Neural cell (in vitro differentiated cells): ENCODE measurements around the gene GPR27. TPM values are rescaled to one million over a fixed set of nuclear protein-coding genes. Genes with fewer than 3 reads are reported as not detected.

Experiments used
- H2AFZ ChIP-seq: fragments of 200-600, 300-800 bp; sonication (generic), shearing (Covaris generic); 2 replicates; pipeline ENCODE4 v1.6.0; 2014; ENCODE audit warnings: low read depth, mild to moderate bottlenecking, antibody characterized with exemption, low read length, moderate library complexity
- H3F3A ChIP-seq: fragments of 200-600 bp; shearing (Covaris generic); 2 replicates; pipeline ENCODE4 v1.6.1; 2016; ENCODE audit warnings: mild to moderate bottlenecking, moderate library complexity, mixed read lengths, antibody characterized with exemption, low read length; ENCODE audit not compliant: insufficient read depth, poor library complexity, severe bottlenecking
- H3K27ac ChIP-seq: fragments of 200-600, 300-800 bp; sonication (generic), shearing (Covaris generic); 2 replicates; pipeline ENCODE4 v1.5.1; 2014; ENCODE audit warnings: mild to moderate bottlenecking, low read length, moderate library complexity
- H3K27me3 ChIP-seq: fragments of 300-800, 200-600 bp; sonication (generic), shearing (Covaris generic); 2 replicates; pipeline ENCODE4 v1.6.0; 2014; ENCODE audit warnings: mild to moderate bottlenecking, low read depth, low read length, moderate library complexity; ENCODE audit not compliant: insufficient read depth
- H3K36me3 ChIP-seq: fragments of 300-800, 200-600 bp; sonication (generic), shearing (Covaris generic); 2 replicates; pipeline ENCODE4 v1.5.1; 2014; ENCODE audit warnings: mild to moderate bottlenecking, antibody characterized with exemption, low read length, moderate library complexity; ENCODE audit not compliant: insufficient read depth
- H3K4me2 ChIP-seq: fragments of 300-800, 200-600 bp; sonication (generic), shearing (Covaris generic); 2 replicates; pipeline ENCODE4 v1.6.0; 2014; ENCODE audit warnings: mild to moderate bottlenecking, low read length
- H3K4me3 ChIP-seq: fragments of 300-800, 200-600 bp; sonication (generic), shearing (Covaris generic); 2 replicates; pipeline ENCODE4 v1.5.1; 2014; ENCODE audit warnings: mild to moderate bottlenecking, low read length, moderate library complexity
- H3K79me2 ChIP-seq: fragments of 200-600 bp; shearing (Covaris generic); replicated peaks from 2 replicates; pipeline ENCODE4 v1.6.0; 2014; ENCODE audit warnings: mild to moderate bottlenecking, low read length, moderate library complexity; ENCODE audit not compliant: insufficient read depth
- H3K9ac ChIP-seq: fragments of 300-800, 200-600 bp; sonication (generic), shearing (Covaris generic); 2 replicates; pipeline ENCODE4 v1.6.1; 2016; ENCODE audit warnings: mild to moderate bottlenecking, low read length, mixed read lengths
- H3K9me2 ChIP-seq: fragments of 200-600 bp; shearing (Covaris generic); 2 replicates; pipeline ENCODE4 v1.6.1; 2016; ENCODE audit warnings: mild to moderate bottlenecking, low read length, mixed read lengths; ENCODE audit not compliant: insufficient read depth
- H3K9me3 ChIP-seq: fragments of 200-600, 300-800 bp; sonication (generic), shearing (Covaris generic); 2 replicates; pipeline ENCODE4 v1.6.1; 2016; ENCODE audit warnings: mild to moderate bottlenecking, mixed run types, low read length, moderate library complexity, mixed read lengths
- H4K20me1 ChIP-seq: fragments of 200-600 bp; shearing (Covaris generic); 2 replicates; pipeline ENCODE4 v1.6.1; 2016; ENCODE audit warnings: mild to moderate bottlenecking, mixed run types; ENCODE audit not compliant: insufficient read depth
- EP300 ChIP-seq: fragments of 450-650 bp; conservative IDR thresholded peaks from 2 replicates; pipeline ENCODE4 v1.6.1; 2014; ENCODE audit warnings: antibody characterized with exemption, mild to moderate bottlenecking, moderate library complexity; ENCODE audit not compliant: poor library complexity, severe bottlenecking
- EZH2 ChIP-seq: fragments of 200-600, 300-800 bp; shearing (Covaris generic), sonication (generic); IDR thresholded peaks from 2 replicates; pipeline ENCODE4 v1.6.1; 2014; ENCODE audit warnings: antibody characterized with exemption, low read length, borderline replicate concordance, mild to moderate bottlenecking; ENCODE audit not compliant: insufficient read depth, poor library complexity, severe bottlenecking
- MXI1 ChIP-seq: fragments of 450-650 bp; conservative IDR thresholded peaks from 2 replicates; pipeline ENCODE4 v1.6.1; 2014; ENCODE audit warnings: antibody characterized with exemption, mild to moderate bottlenecking; ENCODE audit not compliant: poor library complexity, severe bottlenecking
- POLR2AphosphoS5 ChIP-seq: IDR thresholded peaks from 2 replicates; pipeline ENCODE4 v1.6.1; 2012
- RAD21 ChIP-seq: fragments of 450-650 bp; conservative IDR thresholded peaks from 2 replicates; pipeline ENCODE4 v1.6.1; 2014; ENCODE audit warnings: antibody characterized with exemption, mild to moderate bottlenecking, moderate library complexity
- SMC3 ChIP-seq: fragments of 450-650 bp; conservative IDR thresholded peaks from 2 replicates; pipeline ENCODE4 v1.6.1; 2014; ENCODE audit warnings: antibody characterized with exemption, mild to moderate bottlenecking, moderate library complexity; ENCODE audit not compliant: poor library complexity
- TAF1 ChIP-seq: IDR thresholded peaks from 2 replicates; pipeline ENCODE4 v1.6.1; 2012; ENCODE audit warnings: low read depth
- polyA plus RNA-seq: library from polyadenylated mRNA; depleted of rRNA; stranded (reverse); fragments of >200 nt; gene quantifications from 2 replicates; pipeline ENCODE4 v1.2.3, GENCODE V29; 2014
- TF ChIP-seq, protein P1 (sequence below): fragments of 450-650 bp; IDR thresholded peaks from 2 replicates; pipeline ENCODE4 v1.5.1; 2014; ENCODE audit warnings: antibody characterized with exemption, mild to moderate bottlenecking, moderate library complexity; ENCODE audit not compliant: poor library complexity, severe bottlenecking
- TF ChIP-seq, protein P2 (sequence below): IDR thresholded peaks from 2 replicates; pipeline ENCODE4 v1.6.1; 2012; ENCODE audit warnings: borderline replicate concordance

GPR27 gene
- polyA plus RNA-seq, 1 donor from 2014 or later = 69.4 TPM

- no peak overlapping the region for H3K9ac ChIP-seq
- no peaks in the 10 kb centered on the region for H3K9me3 ChIP-seq
- no peak overlapping the region for H3K4me3 ChIP-seq
- no peak overlapping the region for H3K27ac ChIP-seq
- no peaks in the 10 kb centered on the region for H3K27me3 ChIP-seq
- H4K20me1 ChIP-seq = no peaks in the 10 kb centered on the region
- no peaks in the 10 kb centered on the region for H3K9me2 ChIP-seq
- H3K36me3 ChIP-seq = no peaks in the 10 kb centered on the region
- no peak overlapping the region for H2AFZ ChIP-seq
- no peaks in the 10 kb centered on the region for H3F3A ChIP-seq
- no peak overlapping the region for H3K4me2 ChIP-seq
- TF ChIP-seq, protein P1, sequence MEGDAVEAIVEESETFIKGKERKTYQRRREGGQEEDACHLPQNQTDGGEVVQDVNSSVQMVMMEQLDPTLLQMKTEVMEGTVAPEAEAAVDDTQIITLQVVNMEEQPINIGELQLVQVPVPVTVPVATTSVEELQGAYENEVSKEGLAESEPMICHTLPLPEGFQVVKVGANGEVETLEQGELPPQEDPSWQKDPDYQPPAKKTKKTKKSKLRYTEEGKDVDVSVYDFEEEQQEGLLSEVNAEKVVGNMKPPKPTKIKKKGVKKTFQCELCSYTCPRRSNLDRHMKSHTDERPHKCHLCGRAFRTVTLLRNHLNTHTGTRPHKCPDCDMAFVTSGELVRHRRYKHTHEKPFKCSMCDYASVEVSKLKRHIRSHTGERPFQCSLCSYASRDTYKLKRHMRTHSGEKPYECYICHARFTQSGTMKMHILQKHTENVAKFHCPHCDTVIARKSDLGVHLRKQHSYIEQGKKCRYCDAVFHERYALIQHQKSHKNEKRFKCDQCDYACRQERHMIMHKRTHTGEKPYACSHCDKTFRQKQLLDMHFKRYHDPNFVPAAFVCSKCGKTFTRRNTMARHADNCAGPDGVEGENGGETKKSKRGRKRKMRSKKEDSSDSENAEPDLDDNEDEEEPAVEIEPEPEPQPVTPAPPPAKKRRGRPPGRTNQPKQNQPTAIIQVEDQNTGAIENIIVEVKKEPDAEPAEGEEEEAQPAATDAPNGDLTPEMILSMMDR = no peak
- TF ChIP-seq RAD21 = no peak
- TF ChIP-seq POLR2AphosphoS5 = no peak
- TF ChIP-seq, protein P2, sequence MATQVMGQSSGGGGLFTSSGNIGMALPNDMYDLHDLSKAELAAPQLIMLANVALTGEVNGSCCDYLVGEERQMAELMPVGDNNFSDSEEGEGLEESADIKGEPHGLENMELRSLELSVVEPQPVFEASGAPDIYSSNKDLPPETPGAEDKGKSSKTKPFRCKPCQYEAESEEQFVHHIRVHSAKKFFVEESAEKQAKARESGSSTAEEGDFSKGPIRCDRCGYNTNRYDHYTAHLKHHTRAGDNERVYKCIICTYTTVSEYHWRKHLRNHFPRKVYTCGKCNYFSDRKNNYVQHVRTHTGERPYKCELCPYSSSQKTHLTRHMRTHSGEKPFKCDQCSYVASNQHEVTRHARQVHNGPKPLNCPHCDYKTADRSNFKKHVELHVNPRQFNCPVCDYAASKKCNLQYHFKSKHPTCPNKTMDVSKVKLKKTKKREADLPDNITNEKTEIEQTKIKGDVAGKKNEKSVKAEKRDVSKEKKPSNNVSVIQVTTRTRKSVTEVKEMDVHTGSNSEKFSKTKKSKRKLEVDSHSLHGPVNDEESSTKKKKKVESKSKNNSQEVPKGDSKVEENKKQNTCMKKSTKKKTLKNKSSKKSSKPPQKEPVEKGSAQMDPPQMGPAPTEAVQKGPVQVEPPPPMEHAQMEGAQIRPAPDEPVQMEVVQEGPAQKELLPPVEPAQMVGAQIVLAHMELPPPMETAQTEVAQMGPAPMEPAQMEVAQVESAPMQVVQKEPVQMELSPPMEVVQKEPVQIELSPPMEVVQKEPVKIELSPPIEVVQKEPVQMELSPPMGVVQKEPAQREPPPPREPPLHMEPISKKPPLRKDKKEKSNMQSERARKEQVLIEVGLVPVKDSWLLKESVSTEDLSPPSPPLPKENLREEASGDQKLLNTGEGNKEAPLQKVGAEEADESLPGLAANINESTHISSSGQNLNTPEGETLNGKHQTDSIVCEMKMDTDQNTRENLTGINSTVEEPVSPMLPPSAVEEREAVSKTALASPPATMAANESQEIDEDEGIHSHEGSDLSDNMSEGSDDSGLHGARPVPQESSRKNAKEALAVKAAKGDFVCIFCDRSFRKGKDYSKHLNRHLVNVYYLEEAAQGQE = no peak
- no peak for TF ChIP-seq EZH2
- no peak for TF ChIP-seq MXI1
- no peak for TF ChIP-seq SMC3
- TF ChIP-seq TAF1 = no peak
- no peak for TF ChIP-seq EP300
- H3K79me2 ChIP-seq = no peaks in the 10 kb centered on the region
Measured at GRCh38 chr3:71805199-71805598, 51.5 kb downstream of the GPR27 start.

DNA sequence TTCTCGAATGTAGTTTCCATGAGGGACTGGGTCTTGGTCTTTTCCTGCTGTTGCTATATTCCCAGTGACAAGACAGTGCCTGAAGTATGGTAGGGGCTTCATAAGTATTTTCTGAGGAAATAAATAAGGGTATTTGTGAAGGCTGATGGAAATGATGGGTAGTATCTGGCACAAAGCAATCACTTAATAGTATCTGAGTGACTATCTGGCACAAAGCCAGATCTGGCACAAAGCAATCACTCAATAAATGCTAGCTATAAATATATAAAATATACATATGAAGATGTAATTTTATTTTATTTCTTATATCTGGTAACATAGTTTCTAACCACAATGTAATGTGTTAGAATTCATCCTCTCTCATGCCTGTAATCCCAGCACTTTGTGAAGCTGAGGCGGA, 52.0 kb downstream of the GPR27 start:
- no peaks in the 10 kb centered on the region for H3F3A ChIP-seq
- H3K27ac ChIP-seq = no peak overlapping the region
- H4K20me1 ChIP-seq = no peaks in the 10 kb centered on the region
- no peak overlapping the region for H3K4me3 ChIP-seq
- H3K4me2 ChIP-seq = no peak overlapping the region
- H3K27me3 ChIP-seq = no peaks in the 10 kb centered on the region
- TF ChIP-seq POLR2AphosphoS5 (no peak), TAF1 (no peak), SMC3 (no peak), RAD21 (no peak), EZH2 (no peak), MXI1 (no peak)
- TF ChIP-seq, protein P2 = no peak
- H3K9me2 ChIP-seq = no peaks in the 10 kb centered on the region
- no peaks in the 10 kb centered on the region for H3K36me3 ChIP-seq
- no peaks in the 10 kb centered on the region for H3K9me3 ChIP-seq
- H2AFZ ChIP-seq = no peak overlapping the region
- no peaks in the 10 kb centered on the region for H3K79me2 ChIP-seq
- no peak overlapping the region for H3K9ac ChIP-seq

Other genes starting within 250 kb of the GPR27 start
- 5.6 and 6.1 TPM in 2 replicates for gene FOXP1, start 170.1 kb upstream of the GPR27 start, polyA plus RNA-seq
- 9.2 and 11.4 TPM in 2 replicates for gene EIF4E3, start 28.5 kb upstream of the GPR27 start, polyA plus RNA-seq
- gene PROK2, start 31.3 kb downstream of the GPR27 start, polyA plus RNA-seq = 0.18 and 0.30 TPM in 2 replicates